Myocyte (in vitro differentiated cells): ENCODE results near the gene RSKR. TPM values are rescaled to one million over a fixed set of nuclear protein-coding genes. Genes with fewer than 3 reads are reported as not detected.
"Not testable (repeated sequence)": the region's sequence is repeated elsewhere in the genome, so short reads cannot be mapped to it uniquely, and the experiment has no call there.

Experiments
- DNase-seq: peaks from one replicate; pipeline ENCODE4 v3.0.0-alpha.2; 2012; ENCODE audit warnings: low read depth
- total RNA-seq: library from RNA; depleted of rRNA; stranded (reverse); fragments of >200 nt; gene quantifications from 2 replicates; pipeline ENCODE4 v1.2.3, GENCODE V29; 2014

The RSKR gene
- total RNA-seq, 1 donor from 2014 or later, result 12.2 TPM

DNA sequence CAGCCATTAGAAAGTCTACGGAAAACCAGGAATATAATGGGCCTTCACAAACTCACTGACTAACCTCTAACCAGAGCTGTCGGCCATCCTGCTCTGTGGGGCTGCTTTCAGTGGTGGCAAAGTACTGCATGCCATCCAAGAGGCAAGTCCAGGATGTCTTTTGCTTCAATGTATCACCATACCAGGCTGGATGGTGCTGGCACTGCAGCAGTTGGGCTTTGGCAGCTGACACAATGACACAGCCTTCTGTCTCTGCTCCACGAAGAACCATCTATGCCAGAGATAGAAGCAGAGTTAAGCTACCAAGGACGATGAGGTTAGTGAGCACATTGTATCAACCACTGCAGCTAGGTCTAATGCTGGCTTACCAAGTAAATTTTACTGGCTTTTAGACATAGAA, 9.7 kb upstream of the RSKR start:
- peak; percentile 61 for DNase-seq

DNA sequence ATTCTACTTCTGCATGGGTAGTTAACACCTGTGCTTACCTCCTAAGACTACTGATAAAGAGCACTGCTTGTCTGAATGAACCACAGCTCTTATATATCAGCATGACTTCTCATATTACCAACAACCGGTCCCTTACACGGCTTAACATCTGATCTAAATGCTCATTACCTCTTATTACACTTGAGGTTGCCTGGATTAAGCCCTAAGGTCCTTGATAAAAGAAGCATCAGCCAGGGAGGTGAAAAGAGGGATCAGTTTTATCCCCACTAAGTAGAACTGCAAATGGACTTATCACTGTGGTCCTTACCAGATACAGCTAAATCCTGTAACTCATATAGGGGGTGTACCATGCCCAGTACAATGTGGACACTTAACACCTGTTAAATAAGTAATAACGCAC, 8.2 kb upstream of the RSKR start:
- DNase-seq, result no peak

DNA sequence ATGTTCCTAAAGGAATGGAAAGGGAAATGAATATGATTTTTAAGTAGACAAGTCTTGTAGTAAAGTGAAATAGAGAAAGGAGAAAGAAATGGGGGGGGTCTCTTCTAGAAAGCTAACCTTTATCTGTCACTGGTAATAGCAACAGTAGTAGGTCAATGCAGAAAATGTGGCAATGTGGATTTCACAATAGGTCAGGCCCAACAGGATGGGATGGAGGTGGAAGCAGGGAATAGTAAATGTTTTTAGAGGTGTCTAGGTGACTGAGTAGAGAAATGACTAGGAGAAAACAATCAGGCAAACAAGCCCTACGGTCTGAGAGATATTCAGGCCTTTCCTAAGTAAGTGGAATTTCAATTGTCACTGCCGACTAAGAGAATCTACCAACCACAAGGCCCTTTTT, 6.0 kb upstream of the RSKR start:
- no peak for DNase-seq

DNA sequence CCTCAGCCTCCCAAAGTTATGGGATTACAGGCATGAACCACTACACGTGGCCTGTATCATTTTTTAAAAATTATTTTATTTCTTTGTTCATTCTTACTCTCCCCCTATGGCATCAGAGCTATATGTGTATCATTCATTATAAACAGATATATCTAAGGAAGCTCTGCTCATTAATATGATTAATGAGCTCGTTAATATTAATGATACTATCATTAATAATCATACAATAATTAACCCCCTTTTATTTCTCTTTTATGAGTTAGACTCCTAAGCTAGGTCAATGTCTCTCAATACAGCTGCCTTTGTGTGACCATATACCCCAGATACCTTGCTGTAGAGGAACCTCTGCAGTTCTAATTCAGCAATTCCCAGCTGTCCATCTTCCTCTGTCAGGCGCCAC, 4.5 kb upstream of the RSKR start:
- DNase-seq, result no peak

DNA sequence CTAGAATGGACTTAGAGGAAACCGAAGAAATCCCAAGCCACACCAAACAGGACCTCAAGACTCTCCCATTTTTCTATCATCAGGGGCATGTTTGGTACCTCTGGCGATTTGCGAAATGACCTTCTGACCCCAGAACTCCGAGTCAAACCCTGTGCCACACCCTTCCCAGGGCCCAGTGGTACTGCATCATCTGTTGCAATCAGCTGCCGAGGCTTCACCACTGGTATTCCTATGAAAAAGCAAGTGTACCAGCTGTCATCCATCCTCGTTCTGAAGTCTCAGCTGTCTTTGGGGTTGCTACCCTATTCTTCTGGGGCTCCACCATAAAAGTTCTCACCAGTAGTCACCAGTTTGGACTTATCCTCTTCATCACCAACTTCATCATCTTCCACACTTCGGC, 2.3 kb upstream of the RSKR start:
- peak; percentile 95 for DNase-seq

DNA sequence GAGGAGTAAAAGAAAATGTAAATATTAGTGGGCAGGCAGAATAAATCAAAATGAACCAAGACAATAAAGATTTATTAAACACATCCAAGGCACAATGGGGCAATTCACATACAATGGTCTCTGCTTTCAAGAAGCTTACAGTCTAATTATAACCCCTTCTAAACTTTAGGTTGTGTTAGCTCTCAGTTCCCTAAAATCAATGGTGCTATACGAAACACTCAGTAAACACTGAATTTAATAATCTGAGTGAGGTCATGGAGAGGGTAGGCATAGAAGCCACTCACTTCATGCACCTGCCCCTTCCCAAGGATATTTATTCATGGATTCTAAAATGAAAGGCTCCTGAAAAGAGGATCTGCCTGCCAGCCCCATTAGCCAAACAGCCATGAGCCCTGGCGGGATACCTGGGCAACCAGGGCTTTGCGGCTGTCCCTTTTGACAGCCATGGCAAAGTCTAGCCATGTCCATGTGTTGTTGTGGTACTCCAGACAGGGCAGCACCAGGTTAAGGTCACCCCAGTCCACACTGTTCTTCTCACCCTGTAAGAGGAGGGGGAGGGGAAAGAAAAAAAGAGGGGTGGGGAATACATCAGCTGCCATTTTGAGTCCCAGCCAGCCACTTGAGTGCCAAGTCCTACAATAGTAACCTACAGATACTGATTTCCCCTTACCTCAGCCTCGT, 1.4 kb upstream of the RSKR start:
- peak; percentile 77 for DNase-seq

DNA sequence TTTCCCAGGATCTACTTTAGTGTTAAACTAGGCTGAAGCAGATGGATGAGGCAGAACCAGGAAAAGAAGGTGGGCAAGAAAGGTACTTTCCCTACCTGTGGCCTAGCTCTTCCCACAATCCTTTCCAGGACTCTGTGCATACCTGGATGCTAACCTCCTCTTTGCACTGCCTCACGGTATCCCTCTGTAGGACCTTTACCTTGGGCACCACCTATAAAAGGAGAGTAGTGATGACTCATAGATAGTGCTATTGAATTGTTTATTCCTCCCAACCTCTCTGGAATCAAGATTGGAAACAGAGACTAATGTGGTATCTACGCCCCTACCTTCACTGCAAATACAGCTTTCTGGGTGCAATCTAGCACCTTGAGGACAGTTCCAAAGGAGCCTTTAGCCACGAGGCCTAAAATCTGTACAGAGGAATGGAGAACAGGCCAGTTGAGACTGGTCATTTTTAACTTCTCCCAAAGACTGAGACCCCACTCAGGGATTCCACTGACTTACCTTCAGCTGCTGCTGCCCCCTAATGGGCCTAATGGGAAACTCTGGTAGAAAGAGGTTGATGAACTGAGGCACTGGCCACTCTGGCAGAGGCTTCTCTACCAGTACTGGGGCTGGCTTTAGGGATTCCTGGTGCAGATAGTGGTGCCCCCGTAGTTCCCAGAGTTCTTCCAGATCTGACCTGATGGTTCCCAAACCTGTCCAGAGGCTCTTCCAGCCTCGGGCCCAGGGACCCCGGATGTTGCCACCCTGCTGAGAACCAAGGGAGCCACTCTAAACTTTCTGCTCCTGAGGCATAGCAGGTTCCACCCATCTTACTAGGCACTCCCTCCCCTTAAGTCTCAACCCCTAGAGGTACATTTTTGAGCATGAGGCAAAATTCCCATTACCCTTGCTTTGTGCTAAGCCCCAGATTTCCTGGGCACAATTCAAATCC, 781 bp downstream of the RSKR start:
- DNase-seq, result peak; percentile 51

DNA sequence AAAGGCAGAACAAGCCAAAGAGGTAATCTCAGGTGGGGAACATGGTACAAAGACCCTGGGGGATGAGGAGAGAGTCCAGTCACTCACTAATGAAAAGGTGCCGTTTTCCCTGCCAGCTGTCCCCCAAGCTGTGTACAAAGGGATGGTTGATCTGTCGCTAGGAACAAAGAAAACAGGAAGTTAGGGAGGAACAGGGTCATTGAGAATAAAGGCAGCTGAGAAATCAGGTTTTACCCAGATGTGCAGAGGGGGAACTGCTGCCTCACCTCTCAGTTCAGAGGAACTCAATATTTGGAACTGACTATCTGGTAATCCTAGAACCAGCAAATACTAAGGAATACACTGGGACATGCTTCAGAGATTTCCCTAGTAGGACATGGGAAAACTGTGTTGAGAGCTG, 1.5 kb downstream of the RSKR start:
- DNase-seq, result no peak

DNA sequence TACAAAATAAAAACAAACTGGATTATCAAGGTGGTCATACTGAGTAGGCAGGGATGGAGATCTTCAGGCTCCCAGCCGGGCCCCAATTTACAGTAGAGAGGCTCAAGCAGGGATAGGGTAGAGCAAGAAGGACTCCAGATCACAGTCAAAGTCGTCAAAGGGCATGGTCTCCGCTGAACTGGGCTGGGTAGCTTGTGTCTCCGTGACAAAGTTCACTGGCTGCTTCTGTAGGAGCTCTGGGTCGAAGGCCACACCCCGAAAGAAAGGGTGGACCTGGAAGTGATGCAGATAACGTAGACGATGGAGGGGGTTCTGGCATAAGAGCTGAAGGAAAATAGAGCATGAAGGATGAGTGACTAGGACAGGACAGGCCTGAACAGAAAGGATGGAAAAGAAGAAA, 3.6 kb downstream of the RSKR start:
- no peak for DNase-seq

DNA sequence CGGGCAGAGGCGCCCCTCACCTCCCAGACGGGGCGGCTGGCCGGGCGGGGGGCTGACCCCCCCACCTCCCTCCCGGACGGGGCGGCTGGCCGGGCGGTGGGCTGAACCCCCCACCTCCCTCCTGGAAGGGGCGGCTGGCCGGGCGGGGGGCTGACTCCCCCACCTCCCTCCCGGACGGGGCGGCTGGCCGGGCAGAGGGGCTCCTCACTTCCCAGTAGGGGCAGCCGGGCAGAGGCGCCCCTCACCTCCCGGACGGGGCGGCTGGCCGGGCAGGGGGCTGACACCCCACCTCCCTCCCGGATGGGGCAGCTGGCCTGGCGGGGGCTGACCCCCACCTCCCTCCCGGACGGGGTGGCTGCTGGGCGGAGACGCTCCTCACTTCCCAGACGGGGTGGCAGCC, 10.0 kb downstream of the RSKR start:
- DNase-seq, result not testable (repeated sequence)

DNA sequence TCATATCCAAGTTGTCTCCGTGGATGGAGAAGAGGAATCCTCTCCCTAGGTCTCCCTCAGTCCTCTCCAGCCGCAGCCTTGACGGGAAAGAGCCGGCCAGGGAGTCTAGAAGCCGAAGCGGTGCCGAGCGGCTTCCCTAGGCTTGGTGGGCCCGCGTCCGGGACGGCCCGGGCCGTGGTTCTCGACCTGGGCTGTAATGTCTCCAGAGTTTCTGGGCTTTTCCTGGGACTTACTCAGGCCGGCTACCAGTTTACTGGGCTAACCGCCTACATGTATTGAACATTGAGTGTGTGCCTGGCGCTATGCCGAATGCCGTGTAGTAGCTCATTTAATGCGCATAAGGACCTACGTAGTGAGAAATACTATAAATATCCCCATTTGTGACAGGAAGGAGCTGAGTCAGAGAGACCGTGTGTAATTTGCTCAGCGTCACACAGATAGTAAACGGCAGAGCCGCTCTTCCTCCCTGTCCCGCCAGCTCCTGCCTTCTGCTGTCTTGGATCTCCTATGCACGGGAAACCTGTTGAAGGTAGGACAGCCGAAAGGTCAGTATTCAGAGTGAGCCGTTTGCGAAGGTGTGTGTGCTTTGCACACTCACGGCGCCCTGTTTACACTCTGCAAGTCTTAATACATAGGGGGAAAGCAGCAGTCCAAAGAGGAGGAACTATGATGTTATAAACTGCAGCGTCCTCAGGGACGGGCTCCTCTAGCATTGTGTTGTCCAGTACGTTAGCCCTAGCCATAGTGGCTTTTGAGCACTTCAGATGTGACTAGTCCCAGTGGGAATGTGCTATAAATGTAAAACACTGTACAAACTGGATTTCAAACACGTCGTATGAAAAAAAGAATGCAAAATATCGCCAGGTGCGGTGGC, 14.4 kb downstream of the RSKR start:
- peak; percentile 68 for DNase-seq

DNA sequence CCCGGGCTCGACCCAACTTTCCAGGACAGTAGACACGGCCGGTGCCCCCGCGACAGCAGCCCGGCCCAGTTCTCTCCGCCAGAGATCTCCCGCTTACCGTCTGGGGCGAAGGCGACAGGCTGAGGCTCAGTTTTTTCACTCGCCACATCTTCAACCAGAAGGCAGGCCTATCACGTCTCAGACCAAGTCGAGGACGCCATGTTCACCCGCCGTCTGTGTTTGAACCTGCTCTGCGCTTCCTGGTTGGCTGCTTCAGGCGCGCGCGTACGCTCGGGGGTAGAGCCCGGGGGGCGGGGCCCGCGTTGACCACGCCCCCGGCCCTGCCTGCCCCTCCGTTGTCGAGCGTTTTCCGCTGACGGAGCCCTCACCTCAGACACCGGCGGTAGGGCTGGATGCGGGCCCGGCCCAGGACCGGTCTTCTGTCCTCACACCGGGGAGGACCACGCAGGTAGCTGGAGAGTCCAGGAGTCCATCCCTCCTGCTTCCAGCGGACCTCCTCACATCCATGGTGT, 15.1 kb downstream of the RSKR start, which contains the start of gene SPAG5:
Gene SPAG5, minus strand, starts transcription at position 227 of the 512 bp plus-strand sequence. Its CDS starts 79 bp downstream, at position 148.
- DNase-seq, result peak; percentile 90

DNA sequence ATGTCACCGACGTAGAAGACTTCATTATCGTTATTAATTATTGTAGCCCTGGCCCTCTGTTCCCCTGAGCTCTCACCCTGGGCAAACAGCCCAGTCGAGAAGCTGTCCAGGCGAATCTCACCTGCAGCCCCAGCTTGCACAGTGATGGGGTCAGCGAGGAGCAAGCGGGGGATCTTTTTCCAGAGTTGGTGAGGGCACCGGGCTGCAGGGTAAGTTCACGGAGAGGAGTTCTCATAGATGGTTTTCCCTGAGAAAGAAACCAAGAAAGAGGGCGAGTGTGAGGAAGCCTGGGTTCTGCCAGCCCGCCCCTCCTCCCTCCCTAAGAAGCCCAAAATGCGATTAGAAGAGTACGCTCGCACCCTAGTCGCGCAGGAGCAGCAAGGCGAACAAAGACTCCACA, 15.6 kb downstream of the RSKR start:
- DNase-seq, result no peak

DNA sequence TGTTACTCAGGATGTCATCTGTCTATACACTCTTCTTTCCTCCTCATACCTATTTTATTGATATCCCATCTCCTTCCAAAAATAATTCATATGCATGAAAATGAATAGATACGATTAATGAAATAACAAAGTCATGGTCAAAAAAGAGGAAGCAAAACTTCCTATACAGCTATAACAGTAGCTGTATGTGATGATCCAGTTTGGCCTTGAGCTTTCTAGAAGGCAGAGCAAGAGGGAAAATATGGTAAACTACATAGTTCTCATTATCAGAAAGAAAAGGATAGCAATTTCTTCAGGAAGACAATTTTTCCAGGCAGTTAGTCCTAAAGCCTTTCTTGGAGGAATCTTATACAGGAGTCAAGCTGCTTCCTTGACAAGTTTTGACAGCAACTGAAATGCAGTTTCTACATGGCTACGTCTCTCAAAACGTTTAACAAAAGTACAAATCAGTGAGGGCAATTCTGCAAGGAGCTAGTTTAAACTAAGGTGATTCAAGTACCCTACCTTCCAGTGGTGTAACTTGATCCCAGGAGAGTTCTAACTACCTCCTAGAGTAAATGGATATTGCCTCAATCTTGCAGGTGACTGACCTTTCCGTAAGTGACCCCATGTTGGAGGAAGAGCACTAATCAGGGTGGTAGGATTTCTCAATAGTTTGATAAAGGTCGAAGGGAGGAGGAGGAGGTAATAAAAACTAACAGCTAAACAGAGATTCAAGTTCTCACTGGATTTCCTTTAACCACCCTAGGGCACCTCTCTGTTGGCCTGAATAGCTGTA, 16.2 kb downstream of the RSKR start:
- no peak for DNase-seq

DNA sequence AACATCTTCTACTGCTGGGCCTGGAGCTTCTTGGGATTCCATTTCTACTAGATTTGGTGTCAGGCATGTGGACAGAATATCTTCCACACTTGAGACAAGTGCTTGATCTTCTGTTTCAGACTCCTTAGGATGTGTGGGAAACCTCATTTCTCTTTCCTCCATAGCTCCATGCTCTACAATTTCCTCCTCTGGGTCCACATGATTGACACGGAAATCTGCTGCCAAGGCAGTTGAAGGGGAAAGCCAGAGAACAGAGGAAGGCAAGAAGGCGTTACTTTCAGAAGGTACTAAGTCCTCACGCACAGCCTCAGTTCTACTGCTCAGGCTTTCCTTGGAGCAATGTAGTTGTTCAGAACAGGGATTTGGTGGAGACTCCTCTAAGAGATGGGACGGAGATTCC, 21.7 kb downstream of the RSKR start:
- DNase-seq, result no peak

DNA sequence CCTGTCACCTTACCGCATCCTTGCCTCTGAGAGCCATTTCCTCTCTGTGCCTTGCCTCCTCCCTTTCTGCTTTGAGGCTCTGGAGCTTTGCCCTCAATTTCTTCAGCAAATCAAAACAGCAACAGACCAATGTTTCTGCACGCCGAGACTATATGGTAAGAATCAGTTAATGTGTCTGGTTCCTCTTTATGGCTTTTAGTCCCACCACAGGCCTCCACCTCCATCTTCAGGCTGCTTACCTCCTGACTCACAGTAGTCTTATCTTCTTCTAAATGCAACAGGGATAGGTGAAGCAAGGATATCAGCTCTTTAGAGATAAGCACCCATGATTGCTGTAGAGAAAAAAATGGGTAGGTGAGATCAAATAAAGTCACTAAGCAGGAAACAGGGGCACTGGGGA, 28.1 kb downstream of the RSKR start:
- no peak for DNase-seq

DNA sequence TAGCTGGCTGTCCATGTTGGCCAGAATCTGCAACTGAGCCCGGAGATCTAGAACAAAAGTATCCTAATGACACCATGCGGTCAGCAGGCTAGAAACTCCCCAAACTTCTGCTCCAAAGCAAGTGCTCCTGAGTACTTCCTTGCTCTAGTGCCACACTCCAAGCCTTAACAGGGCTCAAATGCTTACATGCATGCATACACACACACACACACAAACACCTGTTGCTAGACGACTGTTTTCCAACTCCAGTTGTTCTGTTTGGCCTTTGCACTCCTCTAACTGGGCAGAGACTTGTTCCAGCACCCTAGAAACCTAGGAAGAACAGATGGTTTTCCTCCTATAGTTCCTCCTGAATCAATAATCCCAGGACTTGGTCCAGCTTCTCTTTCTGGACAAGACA, 29.6 kb downstream of the RSKR start:
- DNase-seq, result peak; percentile 35

DNA sequence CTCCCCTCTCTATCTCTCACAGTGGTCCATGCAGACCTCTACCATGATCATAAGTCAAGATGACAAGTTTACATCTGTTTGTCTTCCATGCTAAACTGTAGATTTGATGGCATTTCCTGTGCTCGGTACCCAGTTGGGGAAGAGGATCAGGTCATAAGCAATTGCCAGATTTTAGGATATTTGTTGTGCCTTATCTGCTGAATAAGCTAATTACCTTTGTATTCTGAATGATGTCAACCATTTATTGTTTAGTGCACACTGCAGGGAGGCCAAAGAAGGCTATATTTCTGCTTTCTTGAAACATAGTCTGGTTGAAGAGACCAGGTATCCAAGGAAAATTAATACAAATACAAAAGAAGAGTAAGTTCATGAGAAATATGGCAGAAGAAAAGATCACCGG, 31.5 kb downstream of the RSKR start:
- DNase-seq, result no peak

DNA sequence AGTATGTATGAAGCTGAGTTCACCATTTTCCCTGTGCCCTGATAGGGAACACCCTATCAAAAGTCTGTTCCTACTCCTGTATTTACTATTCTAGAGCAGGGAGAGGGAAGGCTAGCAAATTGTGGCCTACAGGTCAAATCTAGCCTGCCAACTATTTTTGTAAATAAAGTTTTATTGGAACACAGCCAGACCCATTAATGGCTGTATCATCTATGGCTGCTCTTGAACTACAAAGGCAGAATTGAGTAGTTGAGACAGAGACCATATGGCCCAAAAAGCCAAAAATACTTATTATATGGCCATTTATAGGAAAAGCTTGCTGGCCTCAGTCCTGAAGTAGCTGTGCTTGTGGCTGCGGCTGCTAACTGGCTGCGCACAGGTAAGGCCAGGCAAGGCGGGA, 33.0 kb downstream of the RSKR start:
- no peak for DNase-seq

DNA sequence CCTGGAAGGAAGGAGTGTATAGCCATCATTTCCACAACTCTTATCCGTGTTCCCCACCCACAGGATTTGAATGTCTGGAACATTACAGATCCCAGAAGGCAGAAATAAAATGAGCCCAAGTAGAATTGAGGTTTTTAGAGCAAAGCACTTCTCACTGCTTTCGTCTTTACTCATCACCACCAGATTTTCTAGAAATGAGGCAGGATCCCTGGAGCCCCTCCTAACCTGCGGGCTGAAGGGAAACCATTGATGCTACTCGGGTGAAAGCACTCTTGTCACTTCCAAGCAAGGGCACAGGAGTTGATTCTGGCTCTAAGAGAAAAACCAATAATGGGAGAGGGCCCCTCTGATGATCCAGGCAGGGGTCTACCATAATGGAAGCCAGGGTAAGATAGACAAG, 34.5 kb downstream of the RSKR start:
- no peak for DNase-seq
